PC-3 (cell line): ENCODE results near the gene CEP128. TPM values are rescaled to one million over a fixed set of nuclear protein-coding genes. Genes with fewer than 3 reads are reported as not detected.

Experiments used
- ATAC-seq: fragments of 200-7000 bp; cut with Tn5 transposase; 2 replicates; pipeline ENCODE4 v1.9.1; 2020; ENCODE audit warnings: mild to moderate bottlenecking, moderate library complexity
- BruUV-seq: library from RNA; stranded (reverse); fragments of 400-500 nt; replicated peaks from 2 replicates; lab custom pipeline; 2021; lab: Mats Ljungman, UMichigan
- CTCF ChIA-PET: fragments of 300-600 bp; sonication (Branson Sonifier 250); formaldehyde crosslinking; loops from one replicate; lab custom pipeline; 2022; ENCODE audit warnings: antibody characterized with exemption; lab: Charles Lee
- POLR2A ChIA-PET: fragments of 300-600 bp; sonication (Branson Sonifier 250); formaldehyde crosslinking; loops from one replicate; lab custom pipeline; 2022; ENCODE audit warnings: antibody characterized with exemption; ENCODE audit not compliant: unreplicated experiment; lab: Charles Lee
- DNase-seq: peaks from one replicate; pipeline ENCODE4 v3.0.0-alpha.2; 2015
- H2AFZ ChIP-seq: fragments of 300-600 bp; sonication (generic); 2 replicates; pipeline ENCODE4 v1.6.0; 2016; ENCODE audit warnings: antibody characterized with exemption, low read length
- H3F3A ChIP-seq: fragments of 300-600 bp; sonication (generic); one replicate; pipeline ENCODE4 v1.6.0; 2017; ENCODE audit warnings: antibody characterized with exemption, low read length, control low read depth, mild to moderate bottlenecking; ENCODE audit not compliant: unreplicated experiment
- H3K27ac ChIP-seq: fragments of 300-600 bp; sonication (generic); 2 replicates; pipeline ENCODE4 v1.5.1; 2016; ENCODE audit warnings: mild to moderate bottlenecking, low read length
- H3K27me3 ChIP-seq: fragments of 300-600 bp; sonication (generic); 2 replicates; pipeline ENCODE4 v1.6.1; 2016; ENCODE audit warnings: low read length, mixed read lengths
- H3K36me3 ChIP-seq: fragments of 300-600 bp; sonication (generic); 2 replicates; pipeline ENCODE4 v1.6.1; 2016; ENCODE audit warnings: low read depth, mixed run types, low read length, mixed read lengths
- H3K4me1 ChIP-seq: fragments of 300-600 bp; sonication (generic); 2 replicates; pipeline ENCODE4 v1.5.1; 2016; ENCODE audit warnings: low read length; ENCODE audit not compliant: insufficient read depth
- H3K4me2 ChIP-seq: fragments of 300-600 bp; sonication (generic); 2 replicates; pipeline ENCODE4 v1.6.0; 2016; ENCODE audit warnings: low read length
- H3K4me3 ChIP-seq: fragments of 300-600 bp; sonication (generic); 2 replicates; pipeline ENCODE4 v1.5.1; 2016; ENCODE audit warnings: mild to moderate bottlenecking, low read length, mixed read lengths
- H3K79me2 ChIP-seq: fragments of 300-600 bp; sonication (generic); 2 replicates; pipeline ENCODE4 v1.6.1; 2017; ENCODE audit warnings: low read length, mixed read lengths
- H3K9ac ChIP-seq: fragments of 300-600 bp; sonication (generic); 2 replicates; pipeline ENCODE4 v1.6.0; 2016; ENCODE audit warnings: mild to moderate bottlenecking, low read length
- H3K9me2 ChIP-seq: fragments of 300-600 bp; sonication (generic); replicated peaks from 2 replicates; pipeline ENCODE4 v1.6.1; 2016; ENCODE audit warnings: mixed run types, low read length, mixed read lengths
- H3K9me3 ChIP-seq: fragments of 300-600 bp; sonication (generic); 2 replicates; pipeline ENCODE4 v1.6.1; 2016; ENCODE audit warnings: low read length, mixed read lengths
- H4K20me1 ChIP-seq: fragments of 300-600 bp; sonication (generic); 2 replicates; pipeline ENCODE4 v1.6.1; 2016; ENCODE audit warnings: low read length, mixed read lengths
- CTCF ChIP-seq: fragments of 300-600 bp; sonication (generic); conservative IDR thresholded peaks from 2 replicates; pipeline ENCODE4 v1.5.1; 2017; ENCODE audit warnings: antibody characterized with exemption, low read depth, mild to moderate bottlenecking, low read length
- EZH2 ChIP-seq: fragments of 300-600 bp; sonication (generic); IDR thresholded peaks from one replicate; pipeline ENCODE4 v1.6.1; 2017; ENCODE audit warnings: antibody characterized with exemption, mild to moderate bottlenecking, low read length; ENCODE audit not compliant: unreplicated experiment
- EZH2phosphoT487 ChIP-seq: fragments of 300-600 bp; sonication (generic); IDR thresholded peaks from 2 replicates; pipeline ENCODE4 v1.6.1; 2018; ENCODE audit warnings: mild to moderate bottlenecking, antibody characterized with exemption, low read length, borderline replicate concordance
- intact Hi-C: fragments of 100-400 bp; cut with micrococcal nuclease; formaldehyde crosslinking; loops from 2 replicates; pipeline ENCODE4 v1.9.0; 2023
- total RNA-seq: library from RNA; depleted of rRNA; stranded (reverse); fragments of >200 nt; gene quantifications from 2 replicates; pipeline ENCODE4 v1.2.3, GENCODE V29; 2014

Gene CEP128
- total RNA-seq, 1 experiment from 2014 or later = 11.6 TPM

- peaks cover 6% of the 10 kb centered on the region; the same call in 1 of the 2 replicates for H3K36me3 ChIP-seq
- no peak overlapping the region for H3K4me3 ChIP-seq
- ChIA-PET CTCF (interaction anchor here (0.6 kb wide), 2 partner anchors 362 to 1053 kb away, joined by 3 to 4 read pairs; no protein-coding TSS in a partner anchor), POLR2A (interaction anchor here (0.5 kb wide), 1 partner anchor 9 kb away, joined by 3 read pairs; no protein-coding TSS in a partner anchor)
- H3F3A ChIP-seq = no peaks in the 10 kb centered on the region
- H3K9me3 ChIP-seq = no peaks in the 10 kb centered on the region
- H4K20me1 ChIP-seq = no peaks in the 10 kb centered on the region
- no peak overlapping the region for H2AFZ ChIP-seq
- H3K9ac ChIP-seq = no peak overlapping the region
- H3K4me1 ChIP-seq = no peaks in the 10 kb centered on the region
- no peaks in the 10 kb centered on the region for H3K9me2 ChIP-seq
- no peak overlapping the region for H3K27ac ChIP-seq
- TF ChIP-seq EZH2phosphoT487 = no peak
- peak; percentile 65 for TF ChIP-seq CTCF
- ATAC-seq = no peak
- no TSS peak for BruUV-seq
- H3K79me2 ChIP-seq = no peaks in the 10 kb centered on the region
- peak; percentile 36 for DNase-seq
- H3K4me2 ChIP-seq = no peak overlapping the region
- intact Hi-C loops = loop anchor here (5.0 kb wide), 1 partner anchor 1051 kb away; no protein-coding TSS in a partner anchor
- no peaks in the 10 kb centered on the region for H3K27me3 ChIP-seq
These were observed 78.6 kb downstream of the CEP128 start for GRCh38 chr14:80862983-80863382.

GRCh38 chr14:80862541-80862940 is 79.0 kb downstream of the CEP128 start:
- no peak for DNase-seq
- no TSS peak for BruUV-seq
- Histone ChIP-seq H3K27me3 (no peaks in the 10 kb centered on the region), H3K4me3 (no peak overlapping the region), H3K9me2 (no peaks in the 10 kb centered on the region), H3K36me3 (peaks cover 6% of the 10 kb centered on the region; the same call in 1 of the 2 replicates), H3K9me3 (no peaks in the 10 kb centered on the region), H3K9ac (no peak overlapping the region), H3K27ac (no peak overlapping the region), H3F3A (no peaks in the 10 kb centered on the region), H3K4me2 (no peak overlapping the region), H2AFZ (no peak overlapping the region), H4K20me1 (no peaks in the 10 kb centered on the region), H3K4me1 (0 out of 2 replicates have a peak, but pooled peaks cover under 1% of the 10 kb centered on the region), H3K79me2 (no peaks in the 10 kb centered on the region)
- no peak for TF ChIP-seq EZH2phosphoT487
- TF ChIP-seq CTCF = no peak
- no peak for TF ChIP-seq EZH2
- ATAC-seq = no peak
- ChIA-PET POLR2A (no interaction called here), CTCF (no interaction called here)
- intact Hi-C loops = loop anchor here (5.0 kb wide), 1 partner anchor 1050 kb away; no protein-coding TSS in a partner anchor

GRCh38 chr14:80850197-80850814 is 91.2 kb downstream of the CEP128 start:
- no TSS peak for BruUV-seq
- DNase-seq (peak; percentile 71), ATAC-seq (peak; percentile 45)
- TF ChIP-seq EZH2phosphoT487 (no peak), CTCF (peak; percentile 85), EZH2 (no peak)
- intact Hi-C loops = loop anchor here (1.0 to 10.0 kb wide), 3 partner anchors 637 to 1896 kb away; no protein-coding TSS in a partner anchor
- no peak overlapping the region for H2AFZ ChIP-seq
- H3K27ac ChIP-seq = no peak overlapping the region
- ChIA-PET POLR2A (no interaction called here), CTCF (interaction anchor here (1.2 kb wide), 1 partner anchor 211 kb away, joined by 3 read pairs; no protein-coding TSS in a partner anchor)
- peaks cover 22% of the 10 kb centered on the region for H3K4me1 ChIP-seq
- H3K4me2 ChIP-seq = no peak overlapping the region
- no peak overlapping the region for H3K4me3 ChIP-seq
- H3K36me3 ChIP-seq = no peaks in the 10 kb centered on the region
- no peaks in the 10 kb centered on the region for H3K9me2 ChIP-seq
- H3K79me2 ChIP-seq = no peaks in the 10 kb centered on the region
- H3K9ac ChIP-seq = no peak overlapping the region
- H3K9me3 ChIP-seq = no peaks in the 10 kb centered on the region
- no peaks in the 10 kb centered on the region for H3K27me3 ChIP-seq
- no peaks in the 10 kb centered on the region for H3F3A ChIP-seq
- H4K20me1 ChIP-seq = no peaks in the 10 kb centered on the region
